ENCODE measurements around the gene COA5.
"Not testable (repeated sequence)": the region's sequence is repeated elsewhere in the genome, so short reads cannot be mapped to it uniquely, and the experiment has no call there.

Gene COA5

DNA sequence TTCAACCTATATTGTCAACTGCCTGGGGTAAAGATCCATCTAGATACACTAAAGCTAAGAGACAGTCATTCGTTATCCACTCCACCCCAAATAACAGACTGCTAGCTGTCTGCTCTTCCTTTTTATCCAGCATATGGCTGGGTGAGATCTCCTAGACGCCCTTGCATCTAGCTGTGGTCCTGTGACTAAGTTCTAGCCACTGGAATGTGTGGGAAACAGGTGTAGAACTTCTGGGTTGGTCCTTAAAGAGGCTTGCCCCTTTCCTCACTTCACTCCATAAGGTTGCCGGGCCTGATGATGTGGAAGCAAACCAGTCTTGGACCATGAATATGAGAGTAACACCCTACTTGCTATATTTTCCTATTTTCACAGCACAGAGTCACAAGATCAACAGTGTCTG, 3.2 kb downstream of the COA5 start:
- DNase-seq, result no peak

DNA sequence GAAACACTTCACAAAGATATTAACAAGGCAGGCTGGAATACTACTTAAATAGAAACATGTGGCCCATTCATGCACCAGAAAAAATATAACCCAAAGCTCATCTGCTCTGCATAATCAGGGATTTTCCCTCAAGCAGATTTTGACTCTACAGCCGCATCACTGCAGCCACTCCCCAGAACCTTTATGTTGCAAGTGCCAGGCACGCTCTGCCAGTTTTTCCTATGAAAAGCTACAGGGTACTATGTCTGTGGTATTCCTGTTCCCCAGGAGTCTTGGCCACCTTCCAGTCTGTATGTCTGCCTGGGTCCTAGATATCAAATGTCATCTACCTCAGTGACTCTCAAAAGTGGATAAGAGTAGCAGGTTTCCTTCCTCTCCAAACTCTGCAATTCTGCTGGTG, 3.8 kb downstream of the COA5 start:
- DNase-seq, result no peak

DNA sequence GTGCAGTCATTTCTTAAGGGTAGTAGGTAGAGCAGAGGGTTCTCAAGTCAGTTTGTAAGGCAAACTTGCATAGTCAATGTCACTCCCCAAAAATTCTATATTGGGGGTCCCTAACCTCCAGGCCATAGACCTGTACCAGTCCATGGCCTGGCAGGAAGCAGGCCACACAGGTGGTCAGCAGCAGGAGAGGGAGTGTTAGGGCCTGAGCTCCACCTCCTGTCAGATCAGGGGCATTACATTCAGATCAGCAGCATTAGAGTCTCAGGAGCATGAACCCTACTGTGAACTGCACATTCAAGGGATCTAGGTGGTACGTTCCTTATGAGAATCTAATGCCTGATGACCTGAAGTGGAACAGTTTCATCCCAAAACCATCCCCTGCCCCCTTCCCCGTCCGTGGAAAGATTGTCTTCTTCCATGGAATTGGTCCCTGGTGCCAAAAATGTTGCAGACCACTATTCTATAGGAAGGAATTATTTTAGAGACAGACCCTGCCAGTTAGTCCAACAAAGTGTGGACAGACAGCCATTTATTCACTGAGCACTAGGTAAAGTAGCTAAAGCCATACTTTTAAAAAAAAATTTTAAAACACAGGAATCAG, 6.7 kb downstream of the COA5 start:
- no peak for DNase-seq

DNA sequence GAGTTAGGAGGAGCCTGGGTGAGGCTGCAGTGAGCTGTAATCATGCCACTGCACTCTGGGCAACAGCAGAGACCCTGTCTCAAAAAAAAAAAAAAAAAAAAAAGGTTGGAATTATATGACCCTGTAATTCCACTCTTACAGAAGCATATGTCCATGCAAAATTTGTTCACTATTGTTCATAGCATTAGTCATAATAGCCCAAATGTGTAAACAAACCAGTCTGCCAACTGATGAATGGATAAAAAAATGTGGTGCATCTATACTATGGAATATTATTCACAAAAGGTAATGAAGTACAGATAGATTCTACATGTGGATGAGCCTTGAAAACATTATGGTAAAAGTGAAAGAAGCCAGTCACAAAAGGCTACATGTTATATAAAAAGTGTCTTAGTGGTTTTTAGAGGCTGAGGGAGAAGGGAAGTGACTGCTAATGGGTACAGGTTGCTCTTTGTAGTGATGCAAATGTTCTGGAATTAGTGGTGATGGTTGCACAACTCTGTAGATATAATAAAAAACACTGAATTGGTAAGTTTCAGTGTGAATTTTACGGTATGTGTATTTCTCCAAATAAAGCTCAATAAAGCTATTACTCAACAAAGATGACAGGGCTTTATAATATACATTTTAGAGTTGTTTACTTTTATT, 9.4 kb downstream of the COA5 start:
- DNase-seq, result no peak

DNA sequence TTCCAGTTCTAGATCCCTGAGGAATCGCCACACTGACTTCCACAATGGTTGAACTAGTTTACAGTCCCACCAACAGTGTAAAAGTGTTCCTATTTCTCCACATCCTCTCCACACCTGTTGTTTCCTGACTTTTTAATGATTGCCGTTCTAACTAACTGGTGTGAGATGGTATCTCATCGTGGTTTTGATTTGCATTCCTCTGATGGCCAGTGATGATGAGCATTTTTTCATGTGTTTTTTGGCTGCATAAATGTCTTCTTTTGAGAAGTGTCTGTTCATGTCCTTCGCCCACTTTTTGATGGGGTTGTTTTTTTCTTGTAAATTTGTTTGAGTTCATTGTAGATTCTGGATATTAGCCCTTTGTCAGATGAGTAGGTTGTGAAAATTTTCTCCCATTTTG, 13.6 kb downstream of the COA5 start:
- not testable (repeated sequence) for DNase-seq

DNA sequence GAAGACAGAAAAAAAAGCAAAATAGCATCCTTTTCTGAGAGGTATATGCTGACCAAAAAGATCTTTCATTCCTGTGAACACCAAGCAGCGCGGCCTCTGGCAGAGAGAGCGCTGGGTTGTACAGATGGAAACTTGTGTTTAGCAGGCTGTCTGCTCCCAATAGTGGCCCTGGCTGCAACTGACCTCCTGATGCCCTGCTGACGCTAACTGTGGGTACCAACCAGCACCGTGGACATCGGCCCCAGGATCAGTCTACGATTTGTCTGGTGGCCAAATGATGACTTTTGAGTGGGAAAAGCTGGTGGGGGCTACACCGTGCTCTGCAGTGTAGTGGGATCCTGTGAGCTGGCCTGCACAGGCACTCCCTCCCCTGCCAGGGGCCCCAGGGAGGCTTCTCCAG, 15.7 kb downstream of the COA5 start:
- DNase-seq, result no peak

DNA sequence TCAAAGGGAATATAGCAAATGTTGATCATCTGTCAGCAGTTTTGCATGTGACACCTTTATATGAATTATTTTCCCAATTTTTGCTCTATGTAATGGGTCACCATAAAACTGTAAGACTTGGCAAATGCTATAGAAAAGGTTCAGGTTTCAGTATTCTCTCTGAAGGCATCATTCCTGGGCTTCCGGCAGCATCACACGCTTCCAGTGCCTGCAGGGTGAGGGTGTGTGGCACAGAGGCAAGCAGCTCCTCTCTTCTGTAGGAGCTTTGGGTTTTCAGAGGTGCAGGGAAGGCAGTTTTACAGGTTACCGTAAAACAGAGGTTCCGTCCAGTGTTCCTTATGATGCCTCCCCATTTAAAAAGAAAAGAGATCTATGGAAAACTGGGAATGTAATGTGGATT, 18.8 kb downstream of the COA5 start:
- no peak for DNase-seq

DNA sequence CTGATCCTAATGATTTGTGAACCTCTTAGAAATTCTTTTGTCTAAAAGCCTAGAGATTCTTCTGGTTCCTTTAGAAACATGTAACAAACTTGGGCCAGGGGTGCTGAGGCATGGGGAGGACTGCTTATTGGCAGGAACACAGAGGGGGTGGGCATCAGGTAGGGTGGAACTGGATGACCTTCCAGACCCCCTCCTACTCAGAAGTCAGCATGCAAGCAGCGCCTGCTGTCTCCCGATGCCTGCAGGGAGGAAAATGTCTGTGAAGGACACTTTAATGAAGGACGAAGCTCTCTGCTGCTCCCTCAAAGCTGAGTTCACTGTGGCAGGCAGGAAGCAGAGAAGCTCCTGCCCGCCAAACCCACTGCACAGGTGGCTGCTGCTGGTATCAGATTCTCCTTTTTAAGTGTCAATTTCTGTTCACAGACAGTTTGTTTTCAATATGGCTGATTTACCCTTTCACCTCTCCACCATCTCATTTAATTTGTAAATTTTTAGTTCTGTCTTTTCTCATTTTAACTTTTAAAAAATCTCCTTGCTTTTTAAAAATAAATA, 19.4 kb downstream of the COA5 start:
- DNase-seq, result no peak

DNA sequence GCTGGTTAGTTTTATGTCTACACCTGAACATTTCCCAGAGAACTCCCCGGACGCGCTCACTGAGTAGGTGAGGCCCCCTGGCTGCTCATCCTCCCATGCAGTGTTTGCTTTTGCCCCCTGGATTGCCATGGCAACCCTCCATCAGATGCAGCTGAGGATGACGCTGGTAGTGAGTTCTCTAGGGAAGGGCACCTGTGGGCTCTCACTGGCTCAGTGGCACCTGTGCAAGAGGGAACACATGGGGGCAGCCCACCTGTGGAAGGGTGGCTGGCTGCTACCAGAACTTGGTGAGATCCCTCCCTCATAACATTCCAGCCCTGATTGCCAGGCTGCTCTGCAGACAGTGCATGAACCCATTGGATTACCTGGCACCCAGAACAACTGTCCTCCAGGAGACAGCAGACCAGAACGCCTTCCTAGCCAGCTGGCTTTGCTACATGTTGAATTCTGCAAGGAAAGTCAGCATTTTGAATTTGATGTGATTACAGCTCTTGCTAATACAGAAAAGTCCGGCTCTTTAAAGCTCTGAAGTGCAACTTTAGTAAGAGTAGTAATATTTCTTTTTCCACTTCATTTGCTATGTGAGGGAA, 21.7 kb downstream of the COA5 start:
- DNase-seq, result no peak

DNA sequence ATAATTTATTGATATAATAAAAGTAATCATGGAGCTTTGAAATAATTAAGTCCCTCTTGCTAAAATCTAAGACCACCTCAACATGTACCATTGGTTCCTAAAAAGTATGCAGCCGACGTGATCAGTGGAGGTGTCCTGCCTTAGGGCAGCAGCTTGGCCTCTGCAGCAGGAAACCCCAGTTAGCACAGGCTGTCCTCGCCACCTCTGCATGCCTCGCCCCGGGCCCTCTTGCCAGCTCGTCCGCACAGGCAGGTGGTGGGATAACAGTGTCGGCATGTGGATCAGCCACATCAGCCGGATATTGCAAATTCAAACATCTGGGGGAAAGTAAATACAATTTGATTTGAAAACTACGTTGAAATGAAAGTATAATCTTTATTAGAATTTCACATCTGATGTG, 22.9 kb downstream of the COA5 start:
- no peak for DNase-seq

DNA sequence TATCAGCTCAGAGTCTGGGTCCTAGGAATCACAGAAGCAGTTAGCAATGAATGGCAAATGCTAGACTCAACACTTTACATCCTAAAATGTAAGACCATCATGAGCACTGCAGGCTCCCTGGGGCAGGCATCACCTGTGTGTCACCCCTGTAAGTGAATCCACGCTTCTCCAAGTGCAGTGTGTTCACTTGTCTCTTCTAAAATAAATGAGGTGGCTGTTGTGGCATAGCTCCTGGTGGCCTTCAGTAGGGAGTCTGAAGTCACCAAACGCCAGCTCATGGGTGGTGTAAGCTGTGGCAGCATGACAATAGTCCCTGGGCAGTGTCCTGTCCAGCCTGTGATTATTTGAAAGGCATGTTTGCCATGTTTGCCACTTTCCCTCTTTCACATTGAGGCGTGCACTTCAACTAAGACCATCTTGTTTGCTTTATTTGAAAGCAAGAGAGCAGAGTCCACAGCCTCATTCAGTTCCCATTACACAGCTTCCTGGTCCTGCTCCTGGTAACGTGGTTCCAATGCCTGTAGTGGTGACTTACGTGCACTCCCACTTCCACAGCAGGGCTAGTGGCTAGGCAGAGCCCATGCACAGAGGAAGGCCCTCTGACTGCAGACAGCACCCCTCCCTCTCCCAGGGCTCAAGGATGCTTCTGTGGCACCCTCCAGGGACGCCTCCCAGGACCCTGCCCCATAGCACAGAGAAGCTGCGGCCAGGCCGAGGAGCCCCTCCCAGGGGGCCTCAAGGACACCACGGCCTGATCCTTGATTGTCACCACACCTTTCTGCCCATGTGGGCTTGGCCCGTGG, 24.3 kb downstream of the COA5 start:
- DNase-seq, result no peak

DNA sequence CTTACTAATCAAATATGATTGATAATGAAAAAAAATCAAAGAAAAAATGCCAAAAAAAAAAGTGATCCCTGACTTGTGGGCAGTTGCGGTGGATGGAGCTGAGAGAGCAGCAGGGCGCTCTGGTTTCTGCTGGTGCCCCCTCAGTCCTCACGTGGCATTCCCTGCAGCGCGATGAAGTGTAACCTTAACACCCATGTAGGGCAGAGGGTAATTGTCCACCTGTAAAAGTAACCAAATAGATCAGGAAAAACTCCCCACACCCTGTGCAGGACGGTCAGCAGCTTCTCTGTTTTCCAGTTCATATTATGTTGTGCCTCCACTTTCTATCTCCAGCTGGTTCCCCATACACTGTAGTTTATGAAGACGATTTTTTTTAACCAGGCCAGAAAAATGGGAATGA, 25.0 kb downstream of the COA5 start:
- DNase-seq, result no peak

DNA sequence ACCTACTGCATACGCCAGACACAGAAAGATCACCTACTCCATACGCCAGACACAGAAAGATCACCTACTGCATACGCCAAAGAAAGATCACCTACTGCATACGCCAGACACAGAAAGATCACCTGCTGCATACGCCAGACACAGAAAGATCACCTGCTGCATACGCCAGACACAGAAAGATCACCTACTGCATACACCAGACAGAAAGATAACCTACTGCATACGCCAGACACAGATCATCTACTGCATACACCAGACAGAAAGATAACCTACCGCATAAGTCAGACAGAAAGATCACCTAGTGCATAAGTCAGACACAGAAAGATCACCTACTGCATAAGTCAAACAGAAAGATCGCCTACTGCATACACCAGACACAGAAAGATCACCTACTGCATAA, 25.8 kb downstream of the COA5 start:
- no peak for DNase-seq

DNA sequence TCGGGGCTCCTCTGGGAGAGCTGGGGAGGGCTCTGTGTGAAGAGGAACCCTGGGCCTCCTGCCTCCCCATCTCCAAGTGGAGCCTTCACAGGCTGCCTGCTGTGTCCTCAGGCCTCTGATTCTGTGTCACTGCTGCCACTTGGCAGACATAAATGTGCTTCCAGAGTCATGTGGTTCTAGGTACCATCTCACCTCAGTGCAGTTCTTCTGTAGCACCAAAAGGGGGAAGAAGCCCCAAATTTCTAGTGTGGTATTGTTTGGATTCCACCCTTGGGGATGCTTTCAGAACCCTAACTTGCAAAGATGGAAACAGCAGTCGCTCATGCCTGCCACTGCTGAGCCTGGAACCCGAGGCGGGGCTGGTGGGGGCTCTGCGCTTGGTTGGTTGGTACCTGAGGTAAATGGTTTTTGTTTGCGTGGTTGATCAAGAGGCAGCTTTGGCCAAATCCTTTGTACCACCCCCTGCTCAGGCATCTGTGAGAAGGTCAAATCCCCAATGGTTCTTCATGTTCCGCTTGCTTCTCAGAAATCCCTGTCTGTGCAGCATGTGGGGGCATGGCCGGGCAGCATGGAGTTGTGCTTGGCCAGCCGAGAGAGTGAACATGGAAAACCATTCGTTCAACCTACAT, 27.5 kb downstream of the COA5 start:
- no peak for DNase-seq

DNA sequence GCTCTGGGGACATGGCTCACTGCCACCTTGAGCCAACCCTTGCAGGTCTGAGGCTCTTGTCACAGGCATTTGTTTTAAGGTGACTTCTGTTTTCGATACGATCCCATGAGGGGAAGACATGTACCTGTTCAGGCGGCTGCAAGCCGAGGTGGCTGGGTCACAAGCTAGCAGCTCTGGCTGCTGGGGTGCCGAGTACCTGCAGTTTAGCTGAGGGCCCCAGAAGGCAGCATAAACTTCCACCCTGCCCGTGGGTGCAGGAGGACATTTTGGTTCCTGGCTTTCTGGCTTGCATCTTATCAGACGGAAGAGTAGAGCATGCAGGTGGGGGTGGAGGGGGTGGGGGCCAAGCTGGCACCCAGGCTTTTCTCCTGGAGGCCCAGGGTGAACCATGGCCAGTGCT, 28.4 kb downstream of the COA5 start:
- no peak for DNase-seq

DNA sequence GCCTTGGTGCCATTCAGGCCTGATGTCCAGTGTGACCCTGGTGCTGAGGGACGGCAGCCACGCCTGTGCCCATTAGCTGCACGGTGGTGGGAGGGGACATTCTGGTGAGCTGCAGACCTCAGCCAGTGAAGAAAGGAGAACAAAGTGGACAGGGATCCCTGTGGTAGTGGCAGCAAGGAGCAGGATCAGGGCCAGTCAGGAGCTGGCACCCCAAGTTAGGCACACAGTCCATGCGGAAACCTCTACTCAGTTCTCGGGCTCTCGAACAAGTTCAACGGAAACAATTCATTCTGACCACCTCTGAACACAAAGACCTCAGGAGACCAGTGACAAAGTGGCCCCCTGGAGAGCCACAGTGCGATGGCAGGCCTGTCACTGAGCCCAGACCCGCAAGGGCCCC, 30.1 kb downstream of the COA5 start:
- DNase-seq, result no peak

DNA sequence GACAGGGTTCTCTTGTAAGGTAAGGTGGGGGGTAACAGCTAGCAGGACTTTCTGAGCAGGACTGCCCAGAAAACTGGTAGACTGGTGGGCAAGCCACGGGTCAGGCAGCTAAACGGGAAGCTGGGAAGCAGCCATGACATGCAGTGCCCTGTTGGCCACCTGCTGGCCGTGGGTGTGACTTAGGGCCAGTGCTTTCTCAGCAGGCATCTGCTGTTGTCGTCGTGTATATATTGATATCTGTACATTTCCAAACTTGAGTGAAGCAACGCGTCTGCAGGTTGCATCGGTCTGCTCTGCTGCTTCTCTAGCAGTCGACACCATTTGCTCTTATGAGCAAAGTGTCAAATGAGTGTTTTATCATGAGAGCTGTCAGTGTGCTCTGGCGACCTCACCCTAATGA, 31.0 kb downstream of the COA5 start:
- DNase-seq, result no peak

DNA sequence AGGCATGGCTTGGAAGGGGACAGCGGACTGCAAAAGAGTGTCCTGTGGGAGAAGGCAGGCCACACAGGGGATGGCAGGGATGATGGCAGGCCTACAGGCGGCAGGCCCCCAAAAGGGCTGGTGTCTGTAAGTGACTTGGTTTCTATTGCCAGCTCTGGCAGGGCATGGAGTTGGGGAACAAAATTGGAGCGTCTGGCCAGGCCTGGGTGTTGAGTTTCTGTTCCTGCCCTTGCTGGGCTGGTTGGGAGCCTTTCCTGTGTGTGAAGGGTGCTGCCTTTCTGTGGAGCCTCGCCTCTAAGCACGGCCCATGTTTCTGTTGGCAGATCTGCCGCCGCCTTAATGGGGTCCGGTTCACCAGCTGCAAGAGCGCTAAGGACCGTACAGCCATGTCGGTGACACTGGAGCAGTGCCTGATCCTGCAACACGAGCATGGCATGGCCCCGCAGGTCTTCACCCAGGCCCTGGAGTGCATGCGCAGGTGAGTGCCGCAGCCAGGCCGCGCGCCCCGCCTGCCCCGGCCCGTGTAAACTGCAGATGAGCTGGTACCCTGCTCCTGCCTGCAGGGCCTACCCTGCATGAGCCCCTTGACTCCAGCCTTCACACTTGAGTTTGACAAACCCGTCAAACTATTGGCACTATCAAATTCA, 31.5 kb downstream of the COA5 start:
- no peak for DNase-seq

DNA sequence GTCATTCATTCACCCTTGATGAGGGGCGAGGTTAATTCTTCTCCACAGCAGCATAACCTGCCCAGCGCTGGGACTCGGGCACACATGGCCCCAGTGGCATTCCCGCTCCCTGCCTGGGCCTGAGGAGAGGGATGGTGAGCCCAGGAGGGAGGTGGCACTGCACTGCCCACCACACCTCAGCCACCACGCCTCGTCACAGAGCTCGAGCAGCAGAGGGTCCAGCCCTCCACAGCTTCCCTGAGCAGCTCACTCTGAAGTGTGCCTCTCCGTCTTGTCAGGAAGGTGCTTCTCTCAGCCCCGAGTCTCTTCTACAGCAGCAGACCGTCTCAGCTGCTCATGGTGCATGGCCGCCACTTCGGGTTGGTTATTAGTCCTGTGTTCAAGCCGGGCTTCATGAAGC, 34.9 kb downstream of the COA5 start:
- no peak for DNase-seq

DNA sequence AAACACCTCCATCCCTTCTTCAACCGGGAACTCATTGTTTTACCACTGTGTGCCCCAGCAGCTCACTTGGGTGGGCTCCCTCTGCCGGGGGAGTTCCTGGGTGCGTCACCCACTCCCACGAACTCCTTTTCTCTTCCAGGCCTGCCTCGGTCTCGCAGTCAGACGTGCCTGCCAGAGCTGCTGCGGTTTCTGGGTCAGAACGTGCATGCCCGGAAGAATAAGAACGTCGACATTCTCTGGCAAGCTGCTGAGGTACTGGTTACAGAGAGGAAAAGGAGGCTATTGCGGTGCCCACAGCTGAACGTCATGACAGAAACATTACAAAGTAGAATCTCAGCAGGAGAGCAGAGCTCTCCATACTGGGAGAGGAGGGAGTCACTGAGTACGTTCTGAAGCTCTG, 35.6 kb downstream of the COA5 start:
- DNase-seq, result no peak

DNA sequence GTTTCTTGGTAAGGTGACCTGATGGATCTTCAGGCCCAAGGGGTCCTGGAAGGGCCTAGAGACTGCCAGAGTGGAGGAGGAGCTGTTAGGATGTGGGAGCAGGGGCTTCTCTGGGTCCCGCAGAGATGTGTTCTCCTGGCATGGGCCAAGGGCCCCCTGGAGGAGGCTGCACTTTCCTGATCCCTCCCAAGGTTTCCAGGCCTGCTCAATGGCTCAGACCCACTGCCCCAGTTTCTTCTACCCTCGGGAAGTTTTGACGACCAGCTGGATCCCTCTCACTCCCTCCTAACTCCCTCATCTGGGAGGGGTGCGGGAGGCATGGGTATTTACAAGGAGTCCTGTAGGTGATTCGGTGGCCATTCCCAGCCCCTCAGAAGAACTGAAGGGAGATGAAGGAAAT, 36.1 kb downstream of the COA5 start:
- DNase-seq, result no peak

DNA sequence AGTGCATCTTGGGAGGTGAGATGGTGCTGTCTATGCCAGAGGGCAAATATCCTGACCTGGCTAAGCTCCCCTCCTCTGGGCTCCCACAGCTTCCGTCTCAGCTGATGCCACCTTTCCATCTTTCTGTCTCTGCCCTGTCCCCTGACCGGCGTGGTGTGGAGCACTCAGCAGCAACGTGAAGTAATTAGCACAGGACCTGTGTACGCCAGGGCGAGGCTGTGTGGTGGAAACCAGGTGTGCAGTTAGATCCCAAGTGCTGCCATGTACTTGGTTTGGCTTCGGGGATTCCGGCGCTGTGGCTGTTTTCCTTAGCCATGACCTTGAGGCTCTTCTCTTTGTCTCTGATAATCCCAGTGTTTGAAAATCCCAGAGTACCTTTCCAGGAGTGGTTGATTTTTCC, 36.5 kb downstream of the COA5 start:
- DNase-seq, result no peak
